Activated naive CD8-positive, alpha-beta T cell treated with anti-CD3 and anti-CD28 coated beads, Interleukin-2, amount 10 ng/mL, durations not matched to agents 7 days and 5 days (primary cell): ENCODE results near the gene LDLRAD4. TPM values are rescaled to one million over a fixed set of nuclear protein-coding genes. Genes with fewer than 3 reads are reported as not detected.

Source experiments
- ATAC-seq: fragments of 150-1000 bp; cut with Tn5 transposase; one replicate; pipeline ENCODE4 v1.10.0; 2021; ENCODE audit warnings: low read depth, moderate library complexity
- POLR2A ChIA-PET: fragments of 350-600 bp; sonication (Branson Sonifier 250); formaldehyde crosslinking; loops from one replicate; lab custom pipeline; 2021; ENCODE audit warnings: antibody characterized with exemption; lab: Charles Lee
- DNase-seq: peaks from one replicate; pipeline ENCODE4 v3.0.0; 2021
- H3K27ac Mint-ChIP-seq: one replicate; pipeline ENCODE4 v1.8.0; 2022; ENCODE audit warnings: mild to moderate bottlenecking, mixed read lengths
- H3K27me3 Mint-ChIP-seq: one replicate; pipeline ENCODE4 v1.8.0; 2022; ENCODE audit warnings: mild to moderate bottlenecking, moderate library complexity, mixed read lengths
- H3K36me3 Mint-ChIP-seq: one replicate; pipeline ENCODE4 v1.8.0; 2021; ENCODE audit warnings: mild to moderate bottlenecking, mixed read lengths
- H3K4me1 Mint-ChIP-seq: one replicate; pipeline ENCODE4 v1.8.0; 2021; ENCODE audit warnings: mixed read lengths
- H3K4me3 Mint-ChIP-seq: one replicate; pipeline ENCODE4 v1.8.0; 2022; ENCODE audit warnings: mild to moderate bottlenecking, moderate library complexity, mixed read lengths
- H3K9me3 Mint-ChIP-seq: one replicate; pipeline ENCODE4 v1.8.0; 2021; ENCODE audit warnings: mixed read lengths
- total RNA-seq, 2 experiments: library from RNA; stranded (reverse); gene quantifications; one replicate each; pipeline ENCODE4 v1.2.3, GENCODE V29; 2021

Gene LDLRAD4
- total RNA-seq, 2 experiments from 2014 or later = 40.3 to 44.3 TPM

DNA sequence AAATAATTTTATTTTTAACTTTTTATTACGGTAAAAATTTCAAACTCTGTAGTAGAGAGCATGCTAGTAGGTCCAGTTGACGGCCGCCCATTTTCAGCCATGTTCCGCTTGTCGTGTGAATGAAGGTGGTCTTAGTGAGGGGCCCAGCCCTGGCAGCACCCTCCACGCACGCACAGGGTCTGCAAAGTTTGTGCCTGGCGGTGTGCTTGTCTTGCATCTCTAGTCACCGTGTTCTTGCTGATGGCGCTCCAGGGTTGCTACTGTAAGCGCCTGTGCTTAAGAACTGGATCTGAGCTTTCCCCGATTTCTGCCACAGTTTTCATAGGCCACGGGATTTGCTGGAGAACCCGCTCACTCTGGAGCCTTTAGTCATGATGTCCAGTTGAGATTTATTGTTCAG, 28.9 kb downstream of the LDLRAD4 start:
- Mint-ChIP-seq H3K27ac (no peak overlapping the region), H3K9me3 (no peaks in the 10 kb centered on the region), H3K4me3 (no peak overlapping the region), H3K4me1 (no peaks in the 10 kb centered on the region), H3K27me3 (peaks cover 2% of the 10 kb centered on the region), H3K36me3 (peaks cover 8% of the 10 kb centered on the region)
- ATAC-seq = no peak
- no peak for DNase-seq
- POLR2A ChIA-PET = no interaction called here

- DNase-seq (peak; percentile 14), ATAC-seq (no peak)
- Mint-ChIP-seq H3K36me3 (peaks cover 5% of the 10 kb centered on the region), H3K9me3 (no peaks in the 10 kb centered on the region), H3K27me3 (peaks cover 5% of the 10 kb centered on the region), H3K27ac (no peak overlapping the region), H3K4me1 (no peaks in the 10 kb centered on the region), H3K4me3 (no peak overlapping the region)
- POLR2A ChIA-PET = no interaction called here
Observed at GRCh38 chr18:13252686-13253410, 34.3 kb downstream of the LDLRAD4 start.

DNA sequence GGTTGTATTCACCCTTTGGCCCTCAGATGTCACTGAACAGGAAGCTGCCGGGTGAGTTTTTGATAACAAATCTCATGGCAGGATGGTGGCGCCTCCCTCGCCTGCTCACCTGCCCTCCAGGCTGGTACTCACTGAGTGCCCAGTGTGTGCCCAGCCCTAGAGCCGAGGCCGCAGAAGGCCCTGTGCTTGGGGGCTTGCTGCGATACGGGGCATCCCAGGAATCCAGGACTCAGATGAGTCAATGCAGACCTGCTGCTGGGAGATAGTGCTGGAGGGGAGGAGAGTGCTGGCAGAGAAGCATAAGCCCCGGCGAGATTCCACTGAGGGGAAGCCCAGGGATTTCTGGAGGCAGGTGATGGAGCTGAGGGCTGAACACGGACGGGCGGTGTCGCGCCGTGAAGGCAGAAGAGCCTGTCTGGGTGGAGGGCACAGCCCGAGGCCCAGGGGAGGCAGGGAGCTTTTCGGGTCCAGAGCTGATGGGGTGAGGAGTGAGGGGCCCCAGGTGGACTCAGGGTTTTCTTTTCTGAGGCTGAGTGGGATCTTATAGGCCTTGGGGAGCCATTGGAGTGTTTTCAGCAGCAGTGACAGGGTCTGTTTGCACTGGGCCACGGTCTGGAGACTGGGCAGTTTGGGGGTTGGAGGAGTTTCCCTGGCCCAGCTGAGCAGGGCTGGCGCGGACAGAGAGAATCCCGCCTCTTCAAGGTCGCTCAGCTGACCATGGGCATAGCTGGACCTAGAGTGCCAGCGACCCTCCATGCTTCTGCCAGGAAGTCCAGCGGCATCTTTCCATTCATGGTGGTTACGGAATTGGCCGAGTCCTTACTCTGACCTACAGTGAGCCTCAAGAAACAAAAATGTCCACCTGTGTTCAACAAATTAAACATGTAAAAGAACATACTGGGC, 35.5 kb downstream of the LDLRAD4 start:
- Mint-ChIP-seq H3K4me1 (no peaks in the 10 kb centered on the region), H3K9me3 (no peaks in the 10 kb centered on the region), H3K27ac (no peak overlapping the region), H3K4me3 (no peak overlapping the region), H3K27me3 (peaks cover 5% of the 10 kb centered on the region), H3K36me3 (peaks cover 5% of the 10 kb centered on the region)
- POLR2A ChIA-PET = no interaction called here
- ATAC-seq (no peak), DNase-seq (peak; percentile 4)

- H3K36me3 Mint-ChIP-seq = peaks cover 1% of the 10 kb centered on the region
- peaks cover 10% of the 10 kb centered on the region for H3K27me3 Mint-ChIP-seq
- POLR2A ChIA-PET = no interaction called here
- no peak overlapping the region for H3K27ac Mint-ChIP-seq
- peaks cover 2% of the 10 kb centered on the region for H3K4me1 Mint-ChIP-seq
- no peak overlapping the region for H3K4me3 Mint-ChIP-seq
- H3K9me3 Mint-ChIP-seq = no peaks in the 10 kb centered on the region
- no peak for DNase-seq
- ATAC-seq = no peak
Observed at GRCh38 chr18:13254971-13255927, 36.7 kb downstream of the LDLRAD4 start.

GRCh38 chr18:13256444-13257305, 38.1 kb downstream of the LDLRAD4 start:
- POLR2A ChIA-PET = interaction anchor here (0.6 kb wide), 1 partner anchor 1299 kb away, joined by 3 read pairs; no protein-coding TSS in a partner anchor
- Mint-ChIP-seq H3K27me3 (peaks cover 9% of the 10 kb centered on the region), H3K36me3 (no peaks in the 10 kb centered on the region), H3K9me3 (no peaks in the 10 kb centered on the region), H3K4me1 (peaks cover 13% of the 10 kb centered on the region), H3K27ac (peak overlapping the region; percentile 2), H3K4me3 (no peak overlapping the region)
- ATAC-seq (no peak), DNase-seq (no peak)

- DNase-seq = no peak
- Mint-ChIP-seq H3K27me3 (peaks cover 9% of the 10 kb centered on the region), H3K4me3 (no peak overlapping the region), H3K36me3 (no peaks in the 10 kb centered on the region), H3K4me1 (peaks cover 14% of the 10 kb centered on the region), H3K9me3 (no peaks in the 10 kb centered on the region), H3K27ac (no peak overlapping the region)
- POLR2A ChIA-PET = no interaction called here
- ATAC-seq = no peak
Observed at GRCh38 chr18:13257361-13257980, 38.9 kb downstream of the LDLRAD4 start.

DNA sequence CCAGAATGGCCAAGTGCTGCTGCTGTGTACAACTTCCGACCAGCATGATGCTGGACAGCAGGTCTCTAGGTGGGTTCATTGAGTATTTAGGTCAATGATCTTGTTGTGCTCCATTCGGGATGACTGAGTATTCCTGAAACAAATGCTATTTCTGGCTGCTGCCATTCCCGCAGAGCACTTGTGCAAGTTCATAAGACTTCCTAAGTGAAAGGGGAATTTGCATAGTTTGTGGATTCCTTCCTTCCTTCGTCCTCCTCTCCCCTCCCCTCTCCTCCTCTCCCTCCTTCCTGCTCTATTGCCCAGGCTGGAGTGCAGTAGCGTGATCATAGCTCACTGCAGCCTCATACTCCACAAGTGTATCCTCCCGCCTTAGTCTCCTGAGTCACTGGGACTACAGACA, 40.4 kb downstream of the LDLRAD4 start:
- DNase-seq (no peak), ATAC-seq (no peak)
- no peaks in the 10 kb centered on the region for H3K9me3 Mint-ChIP-seq
- H3K27me3 Mint-ChIP-seq = peaks cover 9% of the 10 kb centered on the region
- peaks cover 14% of the 10 kb centered on the region for H3K4me1 Mint-ChIP-seq
- no peaks in the 10 kb centered on the region for H3K36me3 Mint-ChIP-seq
- POLR2A ChIA-PET = no interaction called here
- no peak overlapping the region for H3K4me3 Mint-ChIP-seq
- H3K27ac Mint-ChIP-seq = no peak overlapping the region

DNA sequence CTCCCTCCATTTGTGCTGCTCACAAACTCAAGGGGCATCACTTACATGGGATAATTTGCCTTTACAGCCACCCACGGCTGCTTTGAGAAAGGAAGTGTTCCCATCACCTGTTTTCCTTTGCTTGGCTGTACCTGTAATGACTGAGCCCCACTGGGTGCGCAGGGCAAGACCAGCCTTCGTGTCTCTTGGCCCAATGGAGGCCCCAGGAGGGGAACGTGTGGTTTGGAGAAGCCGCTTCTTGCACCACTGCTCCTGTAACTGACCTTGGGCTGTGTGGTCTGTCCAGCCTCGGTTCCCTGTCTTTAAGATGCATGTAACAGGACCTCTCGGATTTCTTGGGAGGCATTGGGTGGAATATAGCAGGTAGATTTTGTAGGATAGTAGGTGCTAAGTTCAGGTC, 41.1 kb downstream of the LDLRAD4 start:
- POLR2A ChIA-PET = no interaction called here
- Mint-ChIP-seq H3K36me3 (no peaks in the 10 kb centered on the region), H3K4me3 (no peak overlapping the region), H3K27ac (no peak overlapping the region), H3K4me1 (peaks cover 14% of the 10 kb centered on the region), H3K27me3 (peaks cover 9% of the 10 kb centered on the region), H3K9me3 (no peaks in the 10 kb centered on the region)
- DNase-seq (no peak), ATAC-seq (no peak)

DNA sequence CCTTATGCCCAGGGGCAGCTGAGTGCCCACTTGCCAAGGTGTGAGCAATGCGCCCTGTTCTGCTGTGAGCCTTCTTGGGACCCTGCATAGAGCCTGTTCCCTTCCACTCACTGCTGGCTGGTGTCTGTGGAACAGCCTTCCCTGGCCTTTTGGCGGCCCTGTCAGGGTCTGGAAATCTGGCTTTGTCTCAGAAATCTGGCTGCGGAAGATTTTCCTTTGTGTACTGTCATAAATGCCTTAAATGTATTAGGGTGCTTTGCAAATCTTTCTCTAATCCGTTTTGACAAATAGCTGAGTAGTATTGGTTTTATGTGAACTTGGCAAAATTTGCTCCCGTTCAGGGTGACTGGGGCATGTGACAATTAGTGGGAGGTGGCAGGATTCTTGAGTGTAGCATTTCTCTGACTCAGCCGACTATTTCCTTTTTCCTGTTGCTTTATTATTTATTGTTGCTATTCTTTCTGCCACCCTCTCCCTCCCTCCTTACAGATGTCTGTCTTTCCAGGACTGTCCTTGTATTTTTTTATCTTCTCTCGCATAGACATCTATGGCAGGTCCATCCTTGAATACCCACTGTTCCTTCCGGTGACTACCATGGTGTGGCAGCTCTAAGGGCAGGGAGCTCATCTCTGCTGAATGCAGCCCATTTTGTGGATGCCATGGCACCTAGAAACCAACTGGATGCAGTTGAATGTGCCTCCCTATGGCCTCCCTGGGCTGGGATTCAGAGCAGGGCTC, 41.8 kb downstream of the LDLRAD4 start:
- DNase-seq (peak; percentile 15), ATAC-seq (no peak)
- peaks cover 9% of the 10 kb centered on the region for H3K27me3 Mint-ChIP-seq
- no peak overlapping the region for H3K4me3 Mint-ChIP-seq
- POLR2A ChIA-PET = no interaction called here
- H3K4me1 Mint-ChIP-seq = peaks cover 17% of the 10 kb centered on the region
- no peak overlapping the region for H3K27ac Mint-ChIP-seq
- no peaks in the 10 kb centered on the region for H3K9me3 Mint-ChIP-seq
- no peaks in the 10 kb centered on the region for H3K36me3 Mint-ChIP-seq

GRCh38 chr18:13260935-13261640, 42.5 kb downstream of the LDLRAD4 start:
- POLR2A ChIA-PET = no interaction called here
- Mint-ChIP-seq H3K4me1 (peaks cover 22% of the 10 kb centered on the region), H3K27ac (no peak overlapping the region), H3K9me3 (no peaks in the 10 kb centered on the region), H3K36me3 (no peaks in the 10 kb centered on the region), H3K27me3 (peaks cover 9% of the 10 kb centered on the region), H3K4me3 (peak overlapping the region; percentile 40)
- ATAC-seq = no peak
- DNase-seq = peak; percentile 10

DNA sequence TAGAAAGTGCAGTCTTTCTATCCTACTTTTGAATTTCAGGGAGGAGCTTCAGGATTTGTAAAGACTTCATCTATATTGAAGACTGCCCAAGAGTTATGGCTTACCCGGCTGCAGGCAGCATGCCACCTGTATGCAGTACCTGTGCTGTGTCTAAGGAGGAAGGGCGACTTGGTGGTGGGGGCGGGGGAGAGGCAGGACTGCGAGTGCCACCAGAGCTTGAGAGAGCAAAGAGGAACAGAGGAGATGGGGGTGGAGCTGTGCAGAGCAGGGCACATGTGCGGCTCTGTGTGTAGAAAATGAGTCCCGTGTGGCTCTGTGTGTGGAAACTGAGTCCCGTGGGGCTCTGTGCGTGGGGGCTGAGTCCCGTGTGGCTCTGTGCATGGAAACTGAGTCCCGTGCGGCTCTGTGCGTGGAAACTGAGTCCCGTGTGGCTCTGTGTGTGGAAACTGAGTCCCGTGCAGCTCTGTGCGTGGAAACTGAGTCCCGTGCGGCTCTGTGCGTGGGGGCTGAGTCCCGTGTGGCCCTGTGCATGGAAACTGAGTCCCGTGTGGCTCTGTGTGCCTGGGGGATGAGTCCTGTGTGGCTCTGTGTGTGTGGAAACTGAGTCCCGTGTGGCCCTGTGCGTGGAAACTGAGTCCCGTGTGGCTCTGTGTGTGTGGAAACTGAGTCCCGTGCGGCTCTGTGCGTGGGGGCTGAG, 43.2 kb downstream of the LDLRAD4 start:
- Mint-ChIP-seq H3K27ac (peak overlapping the region; percentile 55), H3K4me1 (peaks cover 26% of the 10 kb centered on the region), H3K27me3 (peaks cover 6% of the 10 kb centered on the region), H3K4me3 (peak overlapping the region; percentile 40), H3K9me3 (no peaks in the 10 kb centered on the region), H3K36me3 (no peaks in the 10 kb centered on the region)
- peak; percentile 46 for ATAC-seq
- DNase-seq = peak; percentile 21
- POLR2A ChIA-PET = no interaction called here
